HL-60 (cell line): Measurements from ENCODE around the gene DYRK1A.

Experiments
- DNase-seq, 2 experiments: peaks; one replicate each; pipeline ENCODE4 v3.0.0-alpha.2; 2010 to 2020; ENCODE audit warnings: low read depth in 1 of 2, low spot score in 1 of 2
- H3K27ac ChIP-seq: fragments of 250-450 bp; sonication (Bioruptor Pico); replicated peaks from 2 replicates; pipeline ENCODE4 v1.5.1; 2020; ENCODE audit warnings: mild to moderate bottlenecking, moderate library complexity
- H3K27me3 ChIP-seq: fragments of 250-450 bp; sonication (Bioruptor Pico); 2 replicates; pipeline ENCODE4 v1.5.1; 2021; ENCODE audit warnings: mild to moderate bottlenecking, moderate library complexity; ENCODE audit not compliant: insufficient read depth, poor library complexity, severe bottlenecking
- H3K4me3 ChIP-seq: replicated peaks from 2 replicates; pipeline ENCODE4 v1.5.1; 2011; ENCODE audit warnings: mild to moderate bottlenecking, control low read depth, low read length; ENCODE audit not compliant: insufficient read depth
- GABPA ChIP-seq: IDR thresholded peaks from 2 replicates; pipeline ENCODE4 v1.6.1; 2012; ENCODE audit warnings: low read depth
- POLR2AphosphoS5 ChIP-seq: IDR thresholded peaks from 2 replicates; pipeline ENCODE4 v1.6.1; 2012; ENCODE audit warnings: low read depth
- REST ChIP-seq: IDR thresholded peaks from 2 replicates; pipeline ENCODE4 v1.6.1; 2012; ENCODE audit warnings: low read depth; ENCODE audit not compliant: insufficient replicate concordance
- SPI1 ChIP-seq: IDR thresholded peaks from 2 replicates; pipeline ENCODE4 v1.6.1; 2012; ENCODE audit warnings: low read depth, mild to moderate bottlenecking, borderline replicate concordance
- TF ChIP-seq, protein P1 (sequence below): IDR thresholded peaks from one replicate; pipeline ENCODE4 v1.5.1; 2011; ENCODE audit warnings: low read length, control low read depth, inconsistent platforms; ENCODE audit not compliant: insufficient read depth

Gene DYRK1A

DNA sequence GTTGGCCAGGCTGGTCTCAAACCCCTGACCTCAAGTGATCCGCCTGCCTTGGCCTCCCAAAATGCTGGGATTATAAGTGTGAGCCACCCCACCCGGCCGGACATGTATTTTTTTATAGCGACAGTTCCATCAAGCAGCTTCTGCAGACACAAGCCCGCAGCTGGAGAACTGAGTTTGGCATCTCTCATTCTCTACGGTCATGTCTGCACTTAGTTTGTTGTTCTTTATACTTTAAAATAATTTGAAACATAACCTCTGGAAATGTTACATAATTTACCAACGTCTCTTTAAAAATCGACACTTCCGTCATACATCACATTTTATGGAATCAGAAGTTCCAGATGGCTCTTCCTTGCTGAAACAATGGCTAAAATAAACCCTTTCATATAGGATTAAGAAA lies 183.6 kb downstream of the DYRK1A start:
- no peak for DNase-seq
- TF ChIP-seq POLR2AphosphoS5: no peak
- TF ChIP-seq, protein P1, sequence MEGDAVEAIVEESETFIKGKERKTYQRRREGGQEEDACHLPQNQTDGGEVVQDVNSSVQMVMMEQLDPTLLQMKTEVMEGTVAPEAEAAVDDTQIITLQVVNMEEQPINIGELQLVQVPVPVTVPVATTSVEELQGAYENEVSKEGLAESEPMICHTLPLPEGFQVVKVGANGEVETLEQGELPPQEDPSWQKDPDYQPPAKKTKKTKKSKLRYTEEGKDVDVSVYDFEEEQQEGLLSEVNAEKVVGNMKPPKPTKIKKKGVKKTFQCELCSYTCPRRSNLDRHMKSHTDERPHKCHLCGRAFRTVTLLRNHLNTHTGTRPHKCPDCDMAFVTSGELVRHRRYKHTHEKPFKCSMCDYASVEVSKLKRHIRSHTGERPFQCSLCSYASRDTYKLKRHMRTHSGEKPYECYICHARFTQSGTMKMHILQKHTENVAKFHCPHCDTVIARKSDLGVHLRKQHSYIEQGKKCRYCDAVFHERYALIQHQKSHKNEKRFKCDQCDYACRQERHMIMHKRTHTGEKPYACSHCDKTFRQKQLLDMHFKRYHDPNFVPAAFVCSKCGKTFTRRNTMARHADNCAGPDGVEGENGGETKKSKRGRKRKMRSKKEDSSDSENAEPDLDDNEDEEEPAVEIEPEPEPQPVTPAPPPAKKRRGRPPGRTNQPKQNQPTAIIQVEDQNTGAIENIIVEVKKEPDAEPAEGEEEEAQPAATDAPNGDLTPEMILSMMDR: no peak
- TF ChIP-seq REST: no peak
- peaks cover 2% of the 10 kb centered on the region for H3K27me3 ChIP-seq
- no peak overlapping the region for H3K4me3 ChIP-seq
- H3K27ac ChIP-seq: no peak overlapping the region

GRCh38 chr21:37550618-37551330 lies 184.2 kb downstream of the DYRK1A start:
- H3K4me3 ChIP-seq: no peak overlapping the region
- H3K27ac ChIP-seq: no peak overlapping the region
- peaks cover 2% of the 10 kb centered on the region for H3K27me3 ChIP-seq
- TF ChIP-seq POLR2AphosphoS5: no peak
- no peak for TF ChIP-seq REST
- no peak for TF ChIP-seq GABPA
- TF ChIP-seq, protein P1: no peak
- no peak for TF ChIP-seq SPI1
- DNase-seq: no peak

GRCh38 chr21:37551331-37551992 lies 184.9 kb downstream of the DYRK1A start:
- Histone ChIP-seq H3K4me3 (no peak overlapping the region), H3K27me3 (peaks cover 2% of the 10 kb centered on the region), H3K27ac (no peak overlapping the region)
- TF ChIP-seq REST: no peak
- no peak for TF ChIP-seq POLR2AphosphoS5
- TF ChIP-seq, protein P1: no peak
- TF ChIP-seq GABPA: no peak
- no peak for TF ChIP-seq SPI1
- no peak for DNase-seq
